SK-N-SH treated with all-trans-retinoic acid at 6 μM for 48 hours (cell line): ENCODE measurements around the gene HOXD3.
A peak's percentile ranks its signal among the peaks of the same experiment; 100 is the strongest.

ENCODE experiments used
- ATAC-seq: fragments of 200-7000 bp; cut with Tn5 transposase; 3 replicates; pipeline ENCODE4 v1.9.1; 2020; ENCODE audit warnings: mild to moderate bottlenecking, moderate library complexity
- ARNTL ChIP-seq: fragments of 450-650 bp; formaldehyde crosslinking; IDR thresholded peaks from 2 replicates; pipeline ENCODE4 v1.5.0; 2020; ENCODE audit warnings: low read depth, mild to moderate bottlenecking, moderate library complexity, borderline replicate concordance
- BACH2 ChIP-seq: fragments of 250-450 bp; sonication (Bioruptor Pico); IDR thresholded peaks from 2 replicates; pipeline ENCODE4 v1.9.0; 2021; ENCODE audit warnings: mild to moderate bottlenecking, borderline replicate concordance
- CREB5 ChIP-seq: fragments of 250-450 bp; sonication (Bioruptor Pico); IDR thresholded peaks from 2 replicates; pipeline ENCODE4 v1.5.1; 2020; ENCODE audit warnings: low read depth, mild to moderate bottlenecking, moderate library complexity
- CSDC2 ChIP-seq: fragments of 250-450 bp; sonication (Bioruptor Pico); IDR thresholded peaks from 2 replicates; pipeline ENCODE4 v1.5.0; 2020; ENCODE audit warnings: mild to moderate bottlenecking, moderate library complexity
- CSRNP3 ChIP-seq: fragments of 250-450 bp; sonication (Bioruptor Pico); IDR thresholded peaks from 2 replicates; pipeline ENCODE4 v1.5.1; 2021; ENCODE audit warnings: mild to moderate bottlenecking, moderate library complexity
- ESRRG ChIP-seq: fragments of 250-450 bp; sonication (Bioruptor Pico); IDR thresholded peaks from 2 replicates; pipeline ENCODE4 v1.6.1; 2021; ENCODE audit warnings: mild to moderate bottlenecking
- GLIS3 ChIP-seq: fragments of 250-450 bp; sonication (Bioruptor Pico); IDR thresholded peaks from 2 replicates; pipeline ENCODE4 v1.5.0; 2020; ENCODE audit warnings: mild to moderate bottlenecking, moderate library complexity
- ISL1 ChIP-seq: fragments of 250-450 bp; sonication (Bioruptor Pico); IDR thresholded peaks from 2 replicates; pipeline ENCODE4 v2.1.2; 2022; ENCODE audit warnings: mild to moderate bottlenecking, moderate library complexity
- POU6F1 ChIP-seq: fragments of 250-450 bp; sonication (Bioruptor Pico); IDR thresholded peaks from 2 replicates; pipeline ENCODE4 v1.8.0; 2021; ENCODE audit warnings: low read depth, mild to moderate bottlenecking, moderate library complexity, borderline replicate concordance
- PPARA ChIP-seq: fragments of 250-450 bp; sonication (Bioruptor Pico); IDR thresholded peaks from 2 replicates; pipeline ENCODE4 v1.5.0; 2020; ENCODE audit warnings: mild to moderate bottlenecking, borderline replicate concordance
- RARB ChIP-seq: fragments of 250-450 bp; sonication (Bioruptor Pico); IDR thresholded peaks from 2 replicates; pipeline ENCODE4 v1.8.0; 2021; ENCODE audit warnings: mild to moderate bottlenecking, moderate library complexity
- SNAI2 ChIP-seq: fragments of 250-450 bp; sonication (Bioruptor Pico); IDR thresholded peaks from 2 replicates; pipeline ENCODE4 v1.5.0; 2020; ENCODE audit warnings: mild to moderate bottlenecking, moderate library complexity
- TCF4 ChIP-seq: fragments of 250-450 bp; sonication (Bioruptor Pico); IDR thresholded peaks from 2 replicates; pipeline ENCODE4 v1.8.0; 2021; ENCODE audit warnings: mild to moderate bottlenecking, moderate library complexity, borderline replicate concordance
- TOX ChIP-seq: fragments of 250-450 bp; sonication (Bioruptor Pico); IDR thresholded peaks from 2 replicates; pipeline ENCODE4 v1.8.0; 2021; ENCODE audit warnings: mild to moderate bottlenecking, moderate library complexity, borderline replicate concordance
- TSHZ2 ChIP-seq: fragments of 250-450 bp; sonication (Bioruptor Pico); IDR thresholded peaks from 2 replicates; pipeline ENCODE4 v1.5.0; 2020; ENCODE audit warnings: mild to moderate bottlenecking, moderate library complexity
- ZC3H10 ChIP-seq: fragments of 250-450 bp; sonication (Bioruptor Pico); IDR thresholded peaks from 2 replicates; pipeline ENCODE4 v1.5.1; 2021; ENCODE audit warnings: mild to moderate bottlenecking, moderate library complexity
- ZFP3 ChIP-seq: fragments of 250-450 bp; sonication (Bioruptor Pico); IDR thresholded peaks from 2 replicates; pipeline ENCODE4 v1.5.0; 2020; ENCODE audit warnings: mild to moderate bottlenecking, moderate library complexity
- ZFP30 ChIP-seq: fragments of 450-650 bp; formaldehyde crosslinking; IDR thresholded peaks from 2 replicates; pipeline ENCODE4 v1.5.0; 2022; ENCODE audit warnings: mild to moderate bottlenecking, moderate library complexity
- ZNF565 ChIP-seq: fragments of 450-650 bp; formaldehyde crosslinking; conservative IDR thresholded peaks from 2 replicates; pipeline ENCODE4 v1.5.0; 2020; ENCODE audit warnings: low read depth, mild to moderate bottlenecking, moderate library complexity
- ZNF70 ChIP-seq: fragments of 450-650 bp; formaldehyde crosslinking; IDR thresholded peaks from 2 replicates; pipeline ENCODE4 v1.5.0; 2020; ENCODE audit warnings: mild to moderate bottlenecking, moderate library complexity
- ZNF8 ChIP-seq: fragments of 450-650 bp; formaldehyde crosslinking; IDR thresholded peaks from 2 replicates; pipeline ENCODE4 v1.5.0; 2020; ENCODE audit warnings: mild to moderate bottlenecking, moderate library complexity

Gene HOXD3

GRCh38 chr2:176110415-176111308 is 46.4 kb upstream of the HOXD3 start:
- TF ChIP-seq ZC3H10: no peak
- no peak for TF ChIP-seq BACH2 (CRISPR knock-in tag)
- TF ChIP-seq TCF4: no peak
- no peak for TF ChIP-seq ARNTL
- TF ChIP-seq ZFP3 (CRISPR knock-in tag): no peak
- TF ChIP-seq SNAI2: no peak
- no peak for ATAC-seq

- ATAC-seq: peak; percentile 79
- TF ChIP-seq ZNF565 (CRISPR knock-in tag): no peak
- no peak for TF ChIP-seq ZFP30 (CRISPR knock-in tag)
- no peak for TF ChIP-seq ZNF8
- TF ChIP-seq ZC3H10: no peak
- no peak for TF ChIP-seq ARNTL
- no peak for TF ChIP-seq CREB5 (CRISPR knock-in tag)
- TF ChIP-seq ZFP3 (CRISPR knock-in tag): no peak
Observed at GRCh38 chr2:176111309-176111663, 45.8 kb upstream of the HOXD3 start.

- no peak; the same call in 2 of the 3 replicates for ATAC-seq
- TF ChIP-seq ZNF8 (no peak), ZNF565 (CRISPR knock-in tag) (no peak), CSDC2 (no peak), ZC3H10 (no peak), RARB (CRISPR knock-in tag) (no peak), POU6F1 (no peak), GLIS3 (CRISPR knock-in tag) (no peak), ZFP30 (CRISPR knock-in tag) (no peak), ISL1 (CRISPR knock-in tag) (no peak), ARNTL (no peak), ZFP3 (CRISPR knock-in tag) (no peak), ZNF70 (no peak), CSRNP3 (CRISPR knock-in tag) (no peak), TCF4 (no peak), CREB5 (CRISPR knock-in tag) (no peak), SNAI2 (no peak), TSHZ2 (CRISPR knock-in tag) (no peak), ESRRG (no peak), PPARA (CRISPR knock-in tag) (no peak), TOX (CRISPR knock-in tag) (no peak)
Observed at GRCh38 chr2:176111846-176112374, 45.2 kb upstream of the HOXD3 start.
